GM12873 (cell line): ENCODE results near the gene TCHH.

Experiments
- TF ChIP-seq, protein P1 (sequence below): IDR thresholded peaks from 2 replicates; pipeline ENCODE4 v1.5.1; 2012; ENCODE audit warnings: low read depth, mild to moderate bottlenecking, moderate library complexity, low read length, control low read depth; ENCODE audit not compliant: insufficient read depth; ENCODE audit errors: missing control alignments

Gene TCHH

DNA sequence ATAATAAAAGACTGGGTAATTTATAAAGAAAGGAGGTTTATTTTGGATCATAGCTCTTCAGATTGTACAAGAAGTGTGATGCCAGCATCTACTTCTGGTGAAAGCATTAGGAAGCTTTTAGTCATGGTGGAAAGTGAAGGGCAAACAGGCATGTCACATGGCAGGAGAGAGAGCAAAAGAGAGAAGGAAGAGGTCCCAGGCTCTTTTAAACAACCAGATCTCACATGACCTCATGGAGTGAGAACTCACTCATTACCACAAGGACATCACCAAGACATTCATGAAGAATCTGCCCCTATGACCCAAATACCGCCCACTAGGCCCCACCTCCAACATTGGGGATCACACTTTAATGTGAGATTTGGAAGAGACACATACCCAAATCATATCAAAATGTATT, 33.7 kb upstream of the TCHH start:
- TF ChIP-seq, protein P1, sequence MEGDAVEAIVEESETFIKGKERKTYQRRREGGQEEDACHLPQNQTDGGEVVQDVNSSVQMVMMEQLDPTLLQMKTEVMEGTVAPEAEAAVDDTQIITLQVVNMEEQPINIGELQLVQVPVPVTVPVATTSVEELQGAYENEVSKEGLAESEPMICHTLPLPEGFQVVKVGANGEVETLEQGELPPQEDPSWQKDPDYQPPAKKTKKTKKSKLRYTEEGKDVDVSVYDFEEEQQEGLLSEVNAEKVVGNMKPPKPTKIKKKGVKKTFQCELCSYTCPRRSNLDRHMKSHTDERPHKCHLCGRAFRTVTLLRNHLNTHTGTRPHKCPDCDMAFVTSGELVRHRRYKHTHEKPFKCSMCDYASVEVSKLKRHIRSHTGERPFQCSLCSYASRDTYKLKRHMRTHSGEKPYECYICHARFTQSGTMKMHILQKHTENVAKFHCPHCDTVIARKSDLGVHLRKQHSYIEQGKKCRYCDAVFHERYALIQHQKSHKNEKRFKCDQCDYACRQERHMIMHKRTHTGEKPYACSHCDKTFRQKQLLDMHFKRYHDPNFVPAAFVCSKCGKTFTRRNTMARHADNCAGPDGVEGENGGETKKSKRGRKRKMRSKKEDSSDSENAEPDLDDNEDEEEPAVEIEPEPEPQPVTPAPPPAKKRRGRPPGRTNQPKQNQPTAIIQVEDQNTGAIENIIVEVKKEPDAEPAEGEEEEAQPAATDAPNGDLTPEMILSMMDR, result no peak

DNA sequence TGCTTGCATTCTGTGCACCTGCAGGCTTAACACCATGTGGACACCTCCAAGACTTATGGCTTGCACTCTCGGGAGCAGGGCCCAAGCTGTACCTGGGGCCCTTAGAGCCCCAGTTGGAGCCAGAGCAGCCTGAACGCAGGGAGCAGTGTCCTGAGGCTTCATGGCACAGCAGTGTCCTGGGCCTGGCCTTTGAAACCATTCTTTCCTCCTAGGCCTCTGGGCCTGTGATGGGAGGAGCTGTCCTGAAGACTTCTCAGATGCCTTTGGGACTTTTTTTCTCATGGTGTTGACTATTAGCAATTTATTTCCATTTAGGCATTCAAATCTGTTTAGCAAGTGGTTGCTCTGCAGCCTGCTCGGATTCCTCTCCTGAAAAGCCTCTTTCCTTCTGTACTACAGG, 32.8 kb upstream of the TCHH start:
- TF ChIP-seq, protein P1, result no peak

DNA sequence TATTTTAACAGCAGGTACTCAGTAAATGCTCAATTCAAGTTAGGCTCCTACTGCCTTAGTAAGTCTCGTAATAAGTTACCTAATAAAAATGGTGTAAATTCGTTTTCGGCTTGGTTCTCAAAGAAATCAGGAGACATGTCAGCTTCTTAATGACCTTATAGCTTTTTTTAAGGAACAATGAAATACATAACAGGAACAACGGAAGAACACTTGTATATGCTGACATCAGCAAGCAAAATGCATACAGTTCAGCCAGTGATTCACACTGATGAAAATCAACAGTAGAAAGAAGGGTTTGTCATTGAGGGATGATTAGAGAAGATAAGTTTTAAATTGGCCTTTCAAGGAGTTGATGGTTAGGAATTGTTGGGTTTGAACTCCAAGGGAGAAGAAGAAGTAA, 30.5 kb upstream of the TCHH start:
- TF ChIP-seq, protein P1, result no peak

DNA sequence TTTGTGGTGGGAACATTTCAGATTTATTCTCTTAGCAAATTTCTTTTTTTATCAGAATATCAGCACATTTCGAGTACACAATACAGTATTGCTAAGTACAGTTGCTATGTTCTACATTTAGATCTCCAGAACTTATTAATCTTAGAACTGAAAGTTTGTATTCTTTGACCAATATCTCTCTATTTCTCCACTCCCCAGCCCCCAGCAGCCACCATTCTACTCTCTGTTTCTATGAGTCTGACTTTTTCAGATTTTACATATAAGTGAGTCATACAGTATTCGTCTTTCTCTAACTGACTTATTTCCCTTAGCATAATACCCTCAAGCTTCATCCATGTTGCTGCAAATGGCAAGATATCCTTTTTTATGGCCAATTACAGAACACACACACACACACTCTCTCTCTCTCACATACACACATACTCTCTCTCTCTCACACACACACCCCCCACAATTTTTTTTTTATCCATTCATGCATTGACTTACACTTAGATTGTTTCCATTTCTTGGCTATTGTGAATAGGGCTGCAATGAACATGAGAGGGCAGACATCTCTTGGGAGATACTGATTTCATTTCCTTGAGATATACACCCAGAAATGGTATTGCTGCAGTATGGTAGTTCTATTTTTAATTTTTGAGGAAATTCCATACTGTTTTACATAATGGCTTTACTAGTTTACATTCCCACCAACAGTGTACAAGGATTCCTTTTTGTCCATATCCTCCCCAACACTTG, 28.1 kb upstream of the TCHH start:
- TF ChIP-seq, protein P1, result no peak

DNA sequence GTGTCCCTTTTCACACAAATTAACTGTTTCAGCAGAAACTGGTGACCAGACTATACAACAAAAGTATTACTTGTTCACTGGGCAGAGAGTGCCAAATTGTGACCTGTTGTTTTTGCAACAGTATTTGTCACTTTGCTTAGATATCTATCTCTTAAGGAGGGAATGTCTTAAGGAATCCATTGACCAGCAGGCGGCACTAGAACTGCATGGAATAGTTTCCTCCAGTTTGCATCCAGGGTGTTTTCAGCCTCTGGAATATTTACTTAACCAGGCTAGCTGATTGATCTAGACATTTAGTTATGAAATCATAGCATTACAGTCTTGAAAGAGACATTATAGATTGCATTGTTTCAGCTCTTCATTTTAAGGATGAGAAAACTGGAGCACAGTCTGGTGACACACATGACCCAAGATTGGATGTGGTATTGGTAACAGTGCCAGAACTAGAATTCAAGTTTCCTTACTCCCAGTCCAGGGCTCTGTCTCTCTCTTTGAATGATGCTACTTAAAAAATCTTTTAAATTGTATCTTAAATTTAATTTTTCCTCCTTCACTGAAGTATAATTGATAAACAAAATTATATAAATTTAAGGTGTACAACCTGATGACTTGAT, 26.8 kb upstream of the TCHH start:
- TF ChIP-seq, protein P1, result peak; percentile 77

DNA sequence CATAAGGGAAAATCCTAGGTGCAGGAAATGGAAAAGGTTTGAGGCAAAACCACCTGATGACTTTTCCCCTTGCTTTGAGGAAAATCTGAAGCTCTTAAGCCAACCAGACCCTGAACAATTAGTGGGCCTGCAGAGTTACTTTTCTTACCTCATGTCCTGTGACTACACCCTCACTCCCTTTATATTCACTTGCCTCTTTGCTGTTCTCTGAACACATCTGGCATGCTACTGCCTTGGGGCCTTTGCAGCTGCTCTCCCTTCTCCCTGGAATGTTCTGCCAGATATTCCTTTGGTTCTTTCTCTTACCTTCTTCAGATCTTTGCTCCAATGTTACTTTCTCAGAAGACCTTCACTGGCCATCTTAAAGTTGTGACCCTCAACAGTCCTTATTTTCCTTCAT, 22.0 kb upstream of the TCHH start:
- TF ChIP-seq, protein P1, result no peak

DNA sequence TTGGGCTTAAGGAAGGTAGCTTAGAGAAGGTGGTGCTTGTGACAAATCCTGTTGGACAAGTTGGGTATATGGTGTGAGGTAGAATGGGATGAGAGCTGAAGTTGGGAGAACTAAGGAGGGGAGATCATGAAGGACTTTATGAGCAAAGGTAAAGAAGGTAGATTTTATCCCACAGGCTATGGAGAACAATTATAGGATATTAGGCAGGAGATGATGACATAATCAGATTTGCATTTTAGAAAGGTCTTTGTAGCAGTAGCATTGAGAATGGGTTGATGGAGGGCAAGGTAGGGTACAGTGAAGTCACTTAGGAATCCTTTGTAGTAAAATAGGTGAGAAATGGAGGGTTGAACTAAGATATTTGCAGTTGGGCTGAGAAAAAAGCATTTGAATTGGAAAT, 14.9 kb upstream of the TCHH start:
- TF ChIP-seq, protein P1, result no peak
